ENCODE measurements around the gene RIC3. TPM values are rescaled to one million over a fixed set of nuclear protein-coding genes. Genes with fewer than 3 reads are reported as not detected.
A peak's percentile ranks its signal among the peaks of the same experiment; 100 is the strongest.

The RIC3 gene
- total RNA-seq, 1 experiment from 2014 or later, result not detected

DNA sequence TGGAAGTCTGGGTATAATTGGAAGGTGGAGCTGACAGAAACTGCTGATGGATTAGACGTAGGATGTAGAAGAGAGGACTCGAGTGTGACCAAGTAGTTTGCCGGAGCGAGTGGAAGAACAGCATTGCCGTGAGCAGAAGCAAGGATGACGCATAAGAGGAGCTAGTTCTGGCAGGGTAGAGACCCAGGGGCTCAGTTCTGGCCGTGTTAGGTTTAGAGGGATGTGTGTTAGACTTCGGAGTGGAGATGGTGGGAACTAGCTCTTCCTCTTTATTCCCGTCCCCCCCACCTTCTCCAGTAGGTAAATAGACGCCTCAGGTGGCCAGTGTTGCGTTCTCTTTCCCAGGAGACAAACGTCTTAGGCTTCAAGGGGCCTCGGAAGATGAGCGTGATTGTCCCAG is 68.7 kb downstream of the RIC3 start:
- no peak for TF ChIP-seq CEBPB (IDR thresholded peaks at IDR 0.05; ENCODE audit: low read depth)
- no peak for TF ChIP-seq EZH2phosphoT487 (IDR thresholded peaks at IDR 0.05; ENCODE audit: borderline replicate concordance)

DNA sequence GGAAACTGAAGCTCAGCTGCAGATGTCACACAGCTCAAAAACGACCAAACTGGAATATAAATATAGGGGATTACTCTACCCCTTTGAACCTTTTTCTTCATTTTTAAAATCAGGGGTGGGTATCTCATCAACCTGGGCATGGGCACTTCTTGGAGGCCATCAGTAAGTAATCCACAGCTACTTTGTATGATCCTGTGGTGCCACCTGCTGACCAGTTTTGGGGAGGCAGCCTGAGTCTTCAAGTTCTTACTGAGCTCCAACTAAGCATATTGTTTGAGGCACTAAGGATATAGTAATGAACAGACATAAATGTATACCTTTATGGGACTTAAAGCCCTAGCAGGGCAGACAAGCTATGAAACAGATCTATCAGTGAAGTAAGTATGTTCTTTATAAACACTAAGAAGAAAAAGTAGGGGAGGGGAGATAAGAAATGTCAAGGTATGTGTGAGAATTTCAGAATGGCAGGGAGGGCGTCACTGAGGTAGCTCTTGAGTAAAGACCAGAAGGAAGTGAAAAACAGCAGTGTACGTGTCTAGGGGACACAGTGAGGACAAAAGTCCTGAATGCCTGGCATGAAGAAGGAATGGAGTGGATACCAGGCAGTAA is 69.4 kb downstream of the RIC3 start:
- Histone ChIP-seq H3K4me3 (replicated peaks in 1 of 2; ENCODE audit: low read depth in 1 of 2, low read length in 2 of 2) (no peak overlapping the region), H3K4me1 (ENCODE audit: control insufficient read depth in 1 of 2, insufficient read depth in 2 of 2, low read length in 2 of 2) (no peaks in the 10 kb centered on the region), H2AFZ (ENCODE audit: low read depth, low read length, poor library complexity, severe bottlenecking) (no peak overlapping the region), H3K9me3 (ENCODE audit: control insufficient read depth in 1 of 2, insufficient read depth in 1 of 2, low read depth in 1 of 2, low read length in 2 of 2) (no peaks in the 10 kb centered on the region), H3K36me3 (ENCODE audit: control insufficient read depth in 1 of 2, insufficient read depth in 2 of 2, low read length in 2 of 2) (no peaks in the 10 kb centered on the region), H3K27ac (ENCODE audit: low read depth, low read length) (no peak overlapping the region), H3K27me3 (ENCODE audit: insufficient read depth, low read length) (no peaks in the 10 kb centered on the region), H3K4me2 (ENCODE audit: low read length) (no peak overlapping the region), H3K9me2 (ENCODE audit: insufficient read depth) (no peaks in the 10 kb centered on the region), H3K9ac (ENCODE audit: low read length) (no peak overlapping the region), H3K79me2 (ENCODE audit: insufficient read depth, low read length) (no peaks in the 10 kb centered on the region), H4K20me1 (ENCODE audit: insufficient read depth) (no peaks in the 10 kb centered on the region)
- CTCF ChIA-PET, result interaction anchor here (0.6 to 8.1 kb wide), 30 partner anchors 8 to 1720 kb away, joined by 3 to 184 read pairs (median 4); partner anchors contain the start of genes CYB5R2 and EIF3F
- TF ChIP-seq, protein P1, sequence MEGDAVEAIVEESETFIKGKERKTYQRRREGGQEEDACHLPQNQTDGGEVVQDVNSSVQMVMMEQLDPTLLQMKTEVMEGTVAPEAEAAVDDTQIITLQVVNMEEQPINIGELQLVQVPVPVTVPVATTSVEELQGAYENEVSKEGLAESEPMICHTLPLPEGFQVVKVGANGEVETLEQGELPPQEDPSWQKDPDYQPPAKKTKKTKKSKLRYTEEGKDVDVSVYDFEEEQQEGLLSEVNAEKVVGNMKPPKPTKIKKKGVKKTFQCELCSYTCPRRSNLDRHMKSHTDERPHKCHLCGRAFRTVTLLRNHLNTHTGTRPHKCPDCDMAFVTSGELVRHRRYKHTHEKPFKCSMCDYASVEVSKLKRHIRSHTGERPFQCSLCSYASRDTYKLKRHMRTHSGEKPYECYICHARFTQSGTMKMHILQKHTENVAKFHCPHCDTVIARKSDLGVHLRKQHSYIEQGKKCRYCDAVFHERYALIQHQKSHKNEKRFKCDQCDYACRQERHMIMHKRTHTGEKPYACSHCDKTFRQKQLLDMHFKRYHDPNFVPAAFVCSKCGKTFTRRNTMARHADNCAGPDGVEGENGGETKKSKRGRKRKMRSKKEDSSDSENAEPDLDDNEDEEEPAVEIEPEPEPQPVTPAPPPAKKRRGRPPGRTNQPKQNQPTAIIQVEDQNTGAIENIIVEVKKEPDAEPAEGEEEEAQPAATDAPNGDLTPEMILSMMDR (IDR thresholded peaks at IDR 0.05 in 2 of 3, conservative IDR thresholded peaks at IDR 0.05 in 1 of 3; ENCODE audit: borderline replicate concordance in 1 of 3, insufficient read depth in 1 of 3, low read depth in 2 of 3, low read length in 2 of 3), result peak; percentile 79 to 90 (median 84)
- TF ChIP-seq RAD21 (IDR thresholded peaks at IDR 0.05; ENCODE audit: low read depth) (peak; percentile 90), EZH2 (IDR thresholded peaks at IDR 0.05) (no peak), SIN3A (IDR thresholded peaks at IDR 0.05; ENCODE audit: low read depth) (no peak)
- BruUV-seq (replicated peaks), result no TSS peak
- intact Hi-C loops (cut with micrococcal nuclease), result loop anchor here (1.0 to 10.0 kb wide), 5 partner anchors 66 to 1005 kb away; no protein-coding TSS in a partner anchor
- RAD21 ChIA-PET (ENCODE audit: low non-redundant PET in 1 of 2, low total read pairs in 2 of 2, uncharacterized antibody in 2 of 2, unreplicated experiment in 2 of 2), result interaction anchor here (1.8 to 3.5 kb wide), 3 partner anchors 66 to 93 kb away, joined by 10 to 31 read pairs (median 28); no protein-coding TSS in a partner anchor
- POLR2A ChIA-PET, result interaction anchor here (0.5 to 1.0 kb wide), 2 partner anchors 93 to 635 kb away, joined by 4 to 6 read pairs; no protein-coding TSS in a partner anchor
- ATAC-seq (peak; percentile 94), DNase-seq (ENCODE audit: low read depth, low spot score) (peak; percentile 68)

More for the DNA sequence above, 68.7 kb downstream of the RIC3 start:
- ATAC-seq (no peak), DNase-seq (ENCODE audit: low read depth, low spot score) (no peak)
- intact Hi-C loops (cut with micrococcal nuclease), result no loop called here
- CTCF ChIA-PET, result interaction anchor here (1.3 to 8.1 kb wide), 7 partner anchors 10 to 467 kb away, joined by 4 to 184 read pairs (median 14); no protein-coding TSS in a partner anchor
- Histone ChIP-seq H3K4me2 (ENCODE audit: low read length) (no peak overlapping the region), H2AFZ (ENCODE audit: low read depth, low read length, poor library complexity, severe bottlenecking) (no peak overlapping the region), H3K36me3 (ENCODE audit: control insufficient read depth in 1 of 2, insufficient read depth in 2 of 2, low read length in 2 of 2) (no peaks in the 10 kb centered on the region), H3K9me3 (ENCODE audit: control insufficient read depth in 1 of 2, insufficient read depth in 1 of 2, low read depth in 1 of 2, low read length in 2 of 2) (no peaks in the 10 kb centered on the region), H3K27me3 (ENCODE audit: insufficient read depth, low read length) (peaks cover under 1% of the 10 kb centered on the region; the same call in 1 of the 2 replicates), H3K9ac (ENCODE audit: low read length) (no peak overlapping the region), H3K27ac (ENCODE audit: low read depth, low read length) (no peak overlapping the region), H3K4me3 (replicated peaks in 1 of 2; ENCODE audit: low read depth in 1 of 2, low read length in 2 of 2) (no peak overlapping the region), H4K20me1 (ENCODE audit: insufficient read depth) (no peaks in the 10 kb centered on the region), H3K4me1 (ENCODE audit: control insufficient read depth in 1 of 2, insufficient read depth in 2 of 2, low read length in 2 of 2) (no peaks in the 10 kb centered on the region), H3K79me2 (ENCODE audit: insufficient read depth, low read length) (no peaks in the 10 kb centered on the region), H3K9me2 (ENCODE audit: insufficient read depth) (no peaks in the 10 kb centered on the region)
- RAD21 ChIA-PET (ENCODE audit: low non-redundant PET in 1 of 2, low total read pairs in 2 of 2, uncharacterized antibody in 2 of 2, unreplicated experiment in 2 of 2), result interaction anchor here (1.8 to 3.5 kb wide), 3 partner anchors 67 to 94 kb away, joined by 10 to 31 read pairs (median 28); no protein-coding TSS in a partner anchor
- no TSS peak for BruUV-seq (replicated peaks)
- POLR2A ChIA-PET, result no interaction called here
